NT2/D1 (cell line): Measurements from ENCODE around the gene PRR20B.
"Not testable (repeated sequence)": the region's sequence is repeated elsewhere in the genome, so short reads cannot be mapped to it uniquely, and the experiment has no call there.

Experiments
- YY1 ChIP-seq: IDR thresholded peaks from 2 replicates; pipeline ENCODE4 v1.6.1; 2011; ENCODE audit not compliant: insufficient read length, insufficient read depth
- ZNF274 ChIP-seq: IDR thresholded peaks from 2 replicates; pipeline ENCODE4 v1.6.1; 2011; ENCODE audit warnings: mild to moderate bottlenecking, low read depth, low read length

DNA sequence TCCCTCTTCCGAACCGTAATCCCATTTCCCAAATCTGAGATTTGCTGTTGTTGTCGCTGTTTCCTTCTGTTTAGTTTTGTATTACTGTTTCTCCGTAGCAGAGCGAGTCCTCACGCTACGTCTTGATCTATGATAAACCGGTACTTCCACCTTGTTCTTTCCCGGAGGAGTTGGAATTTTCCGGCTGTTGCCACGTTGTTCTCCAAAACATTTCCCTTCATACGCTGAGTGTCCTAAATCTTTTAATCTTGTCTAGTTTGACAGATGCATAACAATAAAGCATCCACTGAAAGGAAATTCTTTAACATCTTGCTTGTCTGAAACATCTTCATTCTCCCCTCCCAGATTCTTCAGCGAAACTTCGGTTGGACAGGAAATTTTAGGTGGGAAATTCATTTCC, 818 bp downstream of the PRR20B start:
- not testable (repeated sequence) for TF ChIP-seq ZNF274, YY1
